Measurements from ENCODE around the gene NUDT6.
"Not testable (repeated sequence)": the region's sequence is repeated elsewhere in the genome, so short reads cannot be mapped to it uniquely, and the experiment has no call there.

The NUDT6 gene

DNA sequence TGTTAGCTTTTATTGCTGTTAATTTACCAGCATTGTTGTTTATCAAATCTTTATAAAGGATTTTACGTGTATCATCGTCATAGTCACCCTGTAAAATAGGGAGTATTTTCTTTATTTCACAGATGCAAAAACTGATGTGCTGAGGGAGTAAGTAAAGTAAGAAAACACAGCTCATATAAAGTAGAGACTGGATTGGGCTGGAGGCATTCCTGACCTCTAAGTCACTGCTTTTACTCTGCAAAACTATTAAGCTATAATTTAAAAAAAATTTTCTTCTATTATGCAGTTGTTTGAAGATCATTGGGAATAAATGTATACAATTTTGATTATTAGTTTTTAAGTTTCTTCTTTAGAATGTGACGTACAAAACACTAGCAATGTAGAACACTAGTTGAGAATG lies 45.9 kb downstream of the NUDT6 start:
- H3K4me1 Mint-ChIP-seq (ENCODE audit: low read depth) = no peaks in the 10 kb centered on the region
- peaks cover 2% of the 10 kb centered on the region for H3K27me3 Mint-ChIP-seq
- no peaks in the 10 kb centered on the region for H3K36me3 Mint-ChIP-seq (ENCODE audit: low read depth)
- H3K27ac Mint-ChIP-seq = no peak overlapping the region
- H3K9me3 Mint-ChIP-seq = peaks cover 21% of the 10 kb centered on the region
- H3K4me3 Mint-ChIP-seq = no peak overlapping the region
- intact Hi-C loops (cut with micrococcal nuclease) = no loop called here

DNA sequence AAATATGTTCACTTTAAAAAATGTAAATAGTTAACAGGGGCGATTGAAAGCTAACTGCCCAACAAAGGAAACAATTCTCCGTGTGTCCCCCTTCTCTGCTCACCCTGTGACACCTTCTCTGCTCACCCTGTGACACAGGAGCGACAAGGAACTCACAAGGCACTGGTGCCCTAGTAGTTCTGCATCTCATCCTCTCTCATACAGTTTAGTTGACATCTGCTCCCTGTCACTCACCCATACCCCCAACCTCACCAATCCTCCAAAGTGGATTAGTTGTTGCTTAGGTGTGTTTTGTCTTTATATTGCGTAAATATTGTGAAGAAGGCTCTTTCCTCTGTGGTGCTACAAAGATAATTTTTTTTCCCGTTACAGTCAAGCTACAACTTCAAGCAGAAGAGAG lies 46.4 kb downstream of the NUDT6 start:
- intact Hi-C loops (cut with micrococcal nuclease) = no loop called here
- no peaks in the 10 kb centered on the region for H3K4me1 Mint-ChIP-seq (ENCODE audit: low read depth)
- H3K9me3 Mint-ChIP-seq = peaks cover 21% of the 10 kb centered on the region
- peaks cover 2% of the 10 kb centered on the region for H3K27me3 Mint-ChIP-seq
- H3K36me3 Mint-ChIP-seq (ENCODE audit: low read depth) = no peaks in the 10 kb centered on the region
- no peak overlapping the region for H3K27ac Mint-ChIP-seq
- H3K4me3 Mint-ChIP-seq = no peak overlapping the region

DNA sequence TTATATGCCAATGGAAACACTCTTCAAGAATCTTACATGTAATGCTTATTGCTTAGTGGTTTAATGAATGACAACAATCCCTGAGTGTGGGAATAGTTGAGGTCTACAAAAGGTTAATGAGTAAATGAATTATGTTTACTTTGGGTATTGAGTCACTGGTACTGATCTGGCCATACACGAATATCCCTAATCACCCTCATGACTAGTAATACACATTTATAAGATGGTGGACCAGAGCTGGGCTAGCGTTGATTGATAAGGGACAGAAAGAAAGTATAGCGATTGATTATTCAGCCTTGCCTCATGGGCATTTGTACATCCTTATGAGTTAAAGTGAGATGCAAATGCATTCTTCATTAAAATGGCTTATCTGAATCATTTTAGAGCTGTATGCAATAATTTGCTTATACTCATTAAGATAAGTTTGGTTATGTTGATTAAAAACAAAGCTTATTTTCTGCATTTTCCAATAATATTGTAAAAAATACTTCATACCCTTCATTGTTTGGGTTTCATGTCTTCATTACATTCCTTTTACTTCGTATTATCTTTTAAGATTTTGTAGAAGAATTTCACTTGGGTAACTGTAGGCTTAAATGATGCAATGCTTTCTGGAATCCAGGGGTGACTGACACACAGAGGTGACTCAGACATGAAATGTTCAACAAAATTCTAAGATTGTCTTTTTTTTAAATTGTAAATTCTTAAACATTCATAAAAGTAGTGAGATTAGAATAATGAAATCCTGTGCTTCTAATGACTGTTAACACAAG lies 48.4 kb downstream of the NUDT6 start:
- intact Hi-C loops (cut with micrococcal nuclease) = no loop called here
- peaks cover 15% of the 10 kb centered on the region for H3K9me3 Mint-ChIP-seq
- no peaks in the 10 kb centered on the region for H3K4me1 Mint-ChIP-seq (ENCODE audit: low read depth)
- no peaks in the 10 kb centered on the region for H3K36me3 Mint-ChIP-seq (ENCODE audit: low read depth)
- H3K4me3 Mint-ChIP-seq = no peak overlapping the region
- H3K27ac Mint-ChIP-seq = no peak overlapping the region
- peaks cover 5% of the 10 kb centered on the region for H3K27me3 Mint-ChIP-seq

DNA sequence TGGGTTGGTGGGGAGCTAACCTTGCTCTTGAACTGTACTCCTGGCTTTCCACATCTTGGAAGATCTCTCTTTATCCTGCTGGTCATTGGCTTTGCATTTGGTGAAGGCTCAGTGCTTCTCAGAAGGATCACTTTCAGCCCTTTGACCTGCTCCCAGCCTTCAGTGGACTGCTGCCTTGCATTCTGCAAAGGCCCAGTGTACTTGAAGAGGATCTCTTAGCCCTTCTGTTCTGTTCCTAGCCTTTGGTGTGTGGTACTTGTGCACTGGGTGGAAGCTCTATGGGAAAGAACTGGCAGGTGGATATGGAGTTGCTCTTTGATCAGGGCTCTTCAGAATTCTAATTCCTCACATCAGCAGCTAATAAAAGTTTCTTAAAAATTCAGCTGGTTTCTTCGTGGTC lies 49.3 kb downstream of the NUDT6 start:
- peaks cover 15% of the 10 kb centered on the region for H3K9me3 Mint-ChIP-seq
- intact Hi-C loops (cut with micrococcal nuclease) = no loop called here
- no peak overlapping the region for H3K27ac Mint-ChIP-seq
- H3K4me3 Mint-ChIP-seq = no peak overlapping the region
- H3K36me3 Mint-ChIP-seq (ENCODE audit: low read depth) = no peaks in the 10 kb centered on the region
- H3K4me1 Mint-ChIP-seq (ENCODE audit: low read depth) = no peaks in the 10 kb centered on the region
- peaks cover 5% of the 10 kb centered on the region for H3K27me3 Mint-ChIP-seq

DNA sequence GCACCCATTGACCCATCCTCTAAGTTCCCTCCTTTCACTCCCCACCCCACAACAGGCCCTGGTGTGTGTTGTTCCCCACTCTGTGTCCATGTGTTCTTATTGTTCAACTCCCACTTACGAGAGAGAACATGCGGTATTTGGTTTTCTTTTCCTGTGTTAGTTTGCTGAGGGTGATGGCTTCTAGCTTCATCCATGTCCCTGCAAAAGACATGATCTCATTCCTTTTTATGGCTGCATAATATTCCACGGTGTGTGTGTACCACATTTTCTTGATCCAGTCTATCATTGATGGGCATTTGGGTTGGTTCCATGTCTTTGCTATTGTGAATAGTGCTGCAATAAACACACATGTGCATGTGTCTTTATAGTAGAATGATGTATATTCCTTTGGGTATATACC lies 54.2 kb downstream of the NUDT6 start:
- intact Hi-C loops (cut with micrococcal nuclease); H3K4me1 Mint-ChIP-seq (ENCODE audit: low read depth); H3K4me3 Mint-ChIP-seq; H3K27me3 Mint-ChIP-seq; H3K27ac Mint-ChIP-seq; H3K36me3 Mint-ChIP-seq (ENCODE audit: low read depth): not testable (repeated sequence)
- H3K9me3 Mint-ChIP-seq = peaks cover 15% of the 10 kb centered on the region

DNA sequence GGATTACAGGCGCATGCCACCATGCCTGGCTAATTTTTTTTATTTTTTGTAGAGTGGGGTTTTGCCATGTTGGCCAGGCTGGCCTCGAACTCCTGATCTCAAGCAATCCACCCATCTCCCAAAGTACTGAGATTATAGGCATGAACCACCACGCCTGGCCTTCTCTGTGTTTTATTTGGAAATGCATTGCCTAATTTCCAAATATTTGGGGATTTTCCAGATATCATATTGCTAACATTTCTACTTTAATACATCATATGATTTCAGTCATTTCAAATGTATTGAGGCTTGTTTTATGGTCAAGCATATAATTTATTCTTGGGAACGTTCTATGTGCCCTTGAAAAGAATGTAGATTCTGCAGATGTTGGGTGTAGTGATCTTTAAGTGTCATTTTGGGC lies 57.0 kb downstream of the NUDT6 start:
- H3K27me3 Mint-ChIP-seq = peaks cover 2% of the 10 kb centered on the region
- H3K4me3 Mint-ChIP-seq = no peak overlapping the region
- H3K36me3 Mint-ChIP-seq (ENCODE audit: low read depth) = no peaks in the 10 kb centered on the region
- intact Hi-C loops (cut with micrococcal nuclease) = no loop called here
- H3K27ac Mint-ChIP-seq = no peak overlapping the region
- H3K4me1 Mint-ChIP-seq (ENCODE audit: low read depth) = no peaks in the 10 kb centered on the region
- no peaks in the 10 kb centered on the region for H3K9me3 Mint-ChIP-seq

DNA sequence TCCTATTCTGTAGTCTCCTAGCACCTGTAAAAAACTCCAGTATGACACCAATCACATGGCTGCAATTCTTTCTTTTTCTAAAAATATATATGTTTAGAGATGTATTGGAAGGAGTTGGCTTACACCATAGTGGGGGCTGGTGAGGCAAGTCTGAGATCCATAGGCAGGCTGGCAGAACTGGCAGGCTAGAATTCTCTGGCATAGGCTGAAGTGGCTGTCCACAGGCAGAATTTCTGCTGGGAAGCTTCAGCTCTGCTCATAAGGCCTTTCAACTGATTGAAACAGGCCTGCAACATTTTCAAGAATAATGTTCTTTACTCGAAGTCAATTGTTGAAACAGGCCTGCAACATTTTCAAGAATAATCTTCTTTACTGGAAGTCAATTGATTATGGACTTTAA lies 58.8 kb downstream of the NUDT6 start:
- intact Hi-C loops (cut with micrococcal nuclease) = no loop called here
- H3K36me3 Mint-ChIP-seq (ENCODE audit: low read depth) = no peaks in the 10 kb centered on the region
- H3K4me1 Mint-ChIP-seq (ENCODE audit: low read depth) = no peaks in the 10 kb centered on the region
- no peaks in the 10 kb centered on the region for H3K9me3 Mint-ChIP-seq
- peaks cover 2% of the 10 kb centered on the region for H3K27me3 Mint-ChIP-seq
- H3K27ac Mint-ChIP-seq = no peak overlapping the region
- H3K4me3 Mint-ChIP-seq = no peak overlapping the region

DNA sequence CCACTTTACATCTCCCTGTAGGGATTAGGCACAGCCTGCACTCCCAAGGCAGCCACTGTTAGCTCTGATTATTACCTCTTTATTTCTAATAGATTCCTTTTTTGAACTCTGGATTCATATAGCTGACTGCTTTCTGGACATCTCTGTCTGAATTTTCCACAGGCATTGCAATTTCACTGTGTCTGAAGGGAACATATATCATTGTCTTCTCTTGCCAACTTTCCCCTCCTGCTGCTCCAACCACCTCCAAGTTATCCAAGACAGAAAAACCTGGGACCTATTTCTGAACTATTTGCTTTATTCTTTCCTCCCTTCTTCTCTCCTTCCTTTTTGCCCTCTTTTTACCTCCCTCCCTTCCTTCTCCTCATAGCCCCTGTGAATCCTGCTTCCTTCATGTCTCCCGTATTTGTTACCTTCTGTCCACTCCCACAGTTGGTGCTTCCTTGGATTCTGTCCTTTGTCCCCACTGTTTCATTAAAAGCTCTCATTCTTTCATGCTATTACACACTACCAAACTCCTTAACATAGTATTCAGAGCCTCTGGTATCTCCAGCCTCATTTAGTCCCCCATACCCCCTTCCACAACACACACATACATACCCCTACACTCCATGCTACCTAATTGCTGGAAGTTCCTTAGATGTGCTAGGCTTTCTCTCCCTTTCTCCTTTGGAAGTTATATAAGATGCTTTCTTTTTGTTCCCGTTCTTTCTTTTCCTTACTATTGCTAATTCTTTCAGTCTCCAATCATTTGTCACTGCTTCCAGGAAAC lies 61.0 kb downstream of the NUDT6 start:
- Mint-ChIP-seq H3K27me3 (peaks cover 4% of the 10 kb centered on the region), H3K4me1 (ENCODE audit: low read depth) (no peaks in the 10 kb centered on the region), H3K9me3 (no peaks in the 10 kb centered on the region), H3K4me3 (no peak overlapping the region), H3K36me3 (ENCODE audit: low read depth) (no peaks in the 10 kb centered on the region), H3K27ac (no peak overlapping the region)
- intact Hi-C loops (cut with micrococcal nuclease) = no loop called here

DNA sequence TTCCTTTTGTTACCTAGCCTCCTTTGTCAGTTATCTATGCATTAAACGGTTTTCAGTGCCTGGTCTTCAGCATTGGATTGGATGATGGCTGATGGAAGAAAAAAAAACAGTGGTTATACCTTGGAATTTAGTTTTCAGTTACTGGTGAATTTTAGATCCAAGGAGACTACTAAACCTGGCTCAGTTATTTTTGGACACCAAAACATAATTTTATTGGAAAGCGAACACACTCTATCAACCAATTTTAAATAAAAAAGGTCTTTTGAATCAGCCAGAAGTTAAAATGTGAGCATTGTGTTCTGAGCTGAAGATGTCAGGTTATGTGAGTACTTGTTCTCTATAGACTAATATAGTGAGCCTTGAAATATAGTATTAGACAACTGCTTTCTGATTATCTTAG lies 63.7 kb downstream of the NUDT6 start:
- H3K27ac Mint-ChIP-seq = no peak overlapping the region

DNA sequence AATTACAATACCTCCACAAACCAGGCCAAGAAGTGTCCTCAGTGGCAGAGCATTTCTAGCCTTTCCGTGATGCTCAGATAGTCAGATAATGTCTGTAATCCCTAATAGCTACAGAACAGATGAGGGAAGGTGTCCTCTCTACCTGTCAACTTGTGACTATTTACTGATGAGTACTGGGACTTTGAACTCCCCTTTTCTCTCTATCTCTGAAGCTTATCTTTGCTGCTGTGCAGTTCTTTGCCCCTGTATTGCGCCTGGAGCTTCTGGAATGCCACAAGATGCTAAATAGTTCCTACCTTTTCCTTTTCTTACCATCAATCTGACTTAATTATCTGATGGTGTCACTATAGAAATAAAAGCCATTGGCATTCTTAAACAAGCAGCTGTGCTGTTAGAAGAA lies 65.2 kb downstream of the NUDT6 start:
- no peaks in the 10 kb centered on the region for H3K9me3 Mint-ChIP-seq
- H3K4me1 Mint-ChIP-seq (ENCODE audit: low read depth) = no peaks in the 10 kb centered on the region
- H3K27me3 Mint-ChIP-seq = peaks cover 4% of the 10 kb centered on the region
- no peaks in the 10 kb centered on the region for H3K36me3 Mint-ChIP-seq (ENCODE audit: low read depth)
- H3K27ac Mint-ChIP-seq = no peak overlapping the region
- no peak overlapping the region for H3K4me3 Mint-ChIP-seq
- intact Hi-C loops (cut with micrococcal nuclease) = no loop called here

More for the DNA sequence above, 63.7 kb downstream of the NUDT6 start:
- intact Hi-C loops (cut with micrococcal nuclease) = no loop called here
- Mint-ChIP-seq H3K4me3 (no peak overlapping the region), H3K36me3 (ENCODE audit: low read depth) (no peaks in the 10 kb centered on the region), H3K4me1 (ENCODE audit: low read depth) (no peaks in the 10 kb centered on the region), H3K9me3 (no peaks in the 10 kb centered on the region), H3K27me3 (peaks cover 4% of the 10 kb centered on the region)

DNA sequence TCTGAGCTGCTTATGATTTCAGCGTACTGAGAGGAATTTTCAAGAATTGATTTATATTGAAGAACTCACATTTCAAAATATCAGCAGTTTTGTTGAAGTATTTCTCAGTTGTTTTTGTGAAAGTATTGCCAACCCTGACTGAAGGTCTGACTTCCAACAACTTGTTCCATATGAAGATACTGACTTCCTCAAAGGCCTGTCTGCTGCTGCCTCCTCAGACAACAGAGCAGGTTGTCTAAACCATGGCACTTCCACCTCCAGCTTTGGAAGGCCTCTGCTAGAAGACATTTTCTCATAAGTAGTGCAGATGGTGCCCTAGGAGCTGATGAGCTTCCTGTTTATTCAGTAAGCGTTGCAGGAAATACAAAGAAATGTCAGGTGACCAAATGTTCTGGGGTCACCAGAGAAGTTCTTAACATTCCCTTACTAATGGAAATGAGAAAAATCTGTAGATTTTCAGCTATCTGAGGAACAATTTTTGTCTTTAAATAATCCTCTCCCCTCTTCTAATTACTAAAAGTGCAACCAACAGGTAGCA lies 67.0 kb downstream of the NUDT6 start:
- Mint-ChIP-seq H3K4me1 (ENCODE audit: low read depth) (no peaks in the 10 kb centered on the region), H3K27ac (no peak overlapping the region), H3K4me3 (no peak overlapping the region), H3K27me3 (peaks cover 2% of the 10 kb centered on the region), H3K9me3 (no peaks in the 10 kb centered on the region), H3K36me3 (ENCODE audit: low read depth) (no peaks in the 10 kb centered on the region)
- intact Hi-C loops (cut with micrococcal nuclease) = no loop called here

DNA sequence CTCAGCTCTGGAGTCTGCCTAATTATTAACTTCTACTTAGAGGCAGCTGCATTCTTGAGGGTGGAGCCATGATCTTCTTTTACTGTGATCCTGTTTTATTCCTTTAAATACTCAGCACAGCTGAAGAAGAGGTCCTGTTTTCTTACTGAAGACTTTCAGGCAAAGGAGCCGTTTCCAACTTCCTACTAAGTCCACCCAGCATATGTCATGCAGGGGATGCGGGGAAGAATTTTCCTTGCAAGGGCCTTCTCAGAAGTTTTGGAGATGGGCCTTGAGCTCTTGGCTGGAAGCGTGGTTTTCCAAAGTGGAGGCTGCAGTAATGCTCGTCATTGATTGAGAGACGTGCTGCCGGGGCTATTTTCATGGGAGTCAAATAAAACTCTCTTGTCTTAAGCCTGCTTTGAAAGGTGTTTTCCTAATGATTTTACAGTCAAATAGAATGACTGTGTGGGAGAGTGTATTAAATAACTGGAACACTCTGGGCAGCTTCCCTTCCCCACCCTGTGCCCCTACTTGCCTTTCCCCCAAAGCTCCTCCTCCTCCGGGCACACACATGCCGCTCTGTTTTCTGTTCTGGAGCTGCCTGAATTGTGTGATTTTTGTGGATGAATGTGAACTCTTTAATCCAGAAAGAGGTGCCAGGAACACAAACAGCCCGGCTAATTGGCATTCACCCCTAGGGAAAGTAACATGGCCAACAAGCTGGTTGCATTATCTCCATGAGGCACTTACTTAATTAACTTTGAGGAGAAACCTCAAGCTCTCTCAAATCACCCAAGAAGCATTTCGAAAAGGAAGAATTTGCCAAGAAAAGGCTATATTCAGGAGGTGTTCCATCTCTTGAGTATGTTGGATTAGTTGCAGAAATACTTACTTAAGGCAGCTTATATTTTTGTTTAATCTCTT lies 67.7 kb downstream of the NUDT6 start:
- Mint-ChIP-seq H3K27me3 (peaks cover 2% of the 10 kb centered on the region), H3K36me3 (ENCODE audit: low read depth) (no peaks in the 10 kb centered on the region), H3K4me1 (ENCODE audit: low read depth) (no peaks in the 10 kb centered on the region), H3K4me3 (no peak overlapping the region), H3K27ac (no peak overlapping the region), H3K9me3 (no peaks in the 10 kb centered on the region)
- intact Hi-C loops (cut with micrococcal nuclease) = no loop called here

DNA sequence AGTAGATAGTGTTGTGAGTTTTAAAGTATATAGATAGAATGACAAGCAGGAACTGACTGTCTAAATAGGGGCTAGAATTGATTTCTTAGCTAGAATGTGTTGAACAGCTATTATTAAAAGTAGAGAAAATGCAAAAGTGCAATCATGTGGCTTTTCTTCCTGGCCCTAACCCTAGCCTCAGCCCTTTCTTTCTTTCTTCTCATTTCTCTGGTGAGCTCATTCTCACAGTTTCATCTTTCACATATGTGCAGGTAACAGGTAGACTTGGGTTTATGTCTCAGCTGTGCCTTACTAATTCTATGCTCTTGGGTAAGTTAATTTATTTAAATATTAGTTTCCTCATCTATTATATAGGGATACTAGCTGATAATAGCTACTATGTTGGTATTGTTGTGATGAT lies 70.8 kb downstream of the NUDT6 start:
- H3K27ac Mint-ChIP-seq = no peak overlapping the region
- intact Hi-C loops (cut with micrococcal nuclease) = no loop called here
- H3K4me3 Mint-ChIP-seq = no peak overlapping the region
- H3K4me1 Mint-ChIP-seq (ENCODE audit: low read depth) = no peaks in the 10 kb centered on the region
- H3K9me3 Mint-ChIP-seq = no peaks in the 10 kb centered on the region
- H3K36me3 Mint-ChIP-seq (ENCODE audit: low read depth) = no peaks in the 10 kb centered on the region
- H3K27me3 Mint-ChIP-seq = no peaks in the 10 kb centered on the region

DNA sequence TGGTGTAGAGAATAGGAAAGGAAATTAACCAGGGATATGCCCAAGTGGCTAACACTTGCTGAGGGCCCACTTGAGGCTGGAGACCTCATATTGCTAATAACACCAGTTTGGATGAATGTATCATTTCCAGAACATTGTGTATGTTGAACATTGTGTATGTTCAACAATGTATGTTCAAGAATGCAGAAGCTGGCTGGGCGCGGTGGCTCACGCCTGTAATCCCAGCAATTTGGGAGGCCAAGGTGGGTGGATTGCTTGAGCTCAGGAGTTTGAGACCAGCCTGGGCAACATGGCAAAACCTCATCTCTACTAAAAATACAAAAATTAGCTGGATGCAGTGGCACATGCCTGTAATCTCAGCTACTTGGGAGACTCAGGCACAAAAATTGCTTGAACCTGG lies 72.6 kb downstream of the NUDT6 start:
- H3K9me3 Mint-ChIP-seq; H3K4me1 Mint-ChIP-seq (ENCODE audit: low read depth); H3K36me3 Mint-ChIP-seq (ENCODE audit: low read depth); H3K4me3 Mint-ChIP-seq; H3K27ac Mint-ChIP-seq; H3K27me3 Mint-ChIP-seq; intact Hi-C loops (cut with micrococcal nuclease): not testable (repeated sequence)
